Measurements from ENCODE around the gene WWTR1. TPM values are rescaled to one million over a fixed set of nuclear protein-coding genes. Genes with fewer than 3 reads are reported as not detected.

Gene WWTR1
- total RNA-seq, 1 experiment from 2014 or later = 24.4 TPM

DNA sequence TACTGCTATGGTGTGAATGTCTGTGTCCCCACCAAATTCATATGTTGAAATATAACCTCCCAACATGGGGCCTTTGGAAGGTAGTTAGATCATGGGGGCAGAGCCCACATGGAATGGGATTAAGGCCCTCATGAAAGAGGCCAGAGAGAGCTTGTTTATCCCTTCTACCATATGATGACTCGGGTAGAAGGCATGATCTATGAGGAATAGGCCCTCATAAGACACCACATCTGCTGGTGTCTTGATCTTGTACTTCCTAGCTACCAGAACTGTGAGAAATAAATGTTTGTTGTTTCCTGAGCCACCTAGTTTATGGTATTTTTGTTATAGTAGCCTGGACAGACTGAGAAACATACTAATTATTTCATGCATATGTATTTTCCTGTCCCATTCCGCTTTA is 51.9 kb downstream of the WWTR1 start:
- H3K4me2 ChIP-seq (ENCODE audit: insufficient read depth, insufficient read length, low read length) = no peak overlapping the region
- H2BK20ac ChIP-seq (ENCODE audit: low read depth, low read length, poor library complexity, severe bottlenecking) = no peak overlapping the region
- no peak overlapping the region for H3K4ac ChIP-seq (ENCODE audit: low read depth, low read length)
- H3K4me1 Mint-ChIP-seq = peaks cover 34 to 40% of the 10 kb centered on the region in 2 experiments
- no peaks in the 10 kb centered on the region for H3K79me1 ChIP-seq (ENCODE audit: insufficient read depth, low read depth, low read length, poor library complexity, severe bottlenecking)
- no peak overlapping the region for H2BK120ac ChIP-seq (ENCODE audit: low read depth, low read length, poor library complexity, severe bottlenecking)
- H4K8ac ChIP-seq (replicated peaks; ENCODE audit: insufficient read length, low read depth, low read length) = no peak overlapping the region
- no peak overlapping the region for H2BK15ac ChIP-seq (ENCODE audit: low read depth, low read length)
- H3K9me3 ChIP-seq (ENCODE audit: control insufficient read depth, low read depth, low read length) = no peaks in the 10 kb centered on the region
- TF ChIP-seq, protein P1, sequence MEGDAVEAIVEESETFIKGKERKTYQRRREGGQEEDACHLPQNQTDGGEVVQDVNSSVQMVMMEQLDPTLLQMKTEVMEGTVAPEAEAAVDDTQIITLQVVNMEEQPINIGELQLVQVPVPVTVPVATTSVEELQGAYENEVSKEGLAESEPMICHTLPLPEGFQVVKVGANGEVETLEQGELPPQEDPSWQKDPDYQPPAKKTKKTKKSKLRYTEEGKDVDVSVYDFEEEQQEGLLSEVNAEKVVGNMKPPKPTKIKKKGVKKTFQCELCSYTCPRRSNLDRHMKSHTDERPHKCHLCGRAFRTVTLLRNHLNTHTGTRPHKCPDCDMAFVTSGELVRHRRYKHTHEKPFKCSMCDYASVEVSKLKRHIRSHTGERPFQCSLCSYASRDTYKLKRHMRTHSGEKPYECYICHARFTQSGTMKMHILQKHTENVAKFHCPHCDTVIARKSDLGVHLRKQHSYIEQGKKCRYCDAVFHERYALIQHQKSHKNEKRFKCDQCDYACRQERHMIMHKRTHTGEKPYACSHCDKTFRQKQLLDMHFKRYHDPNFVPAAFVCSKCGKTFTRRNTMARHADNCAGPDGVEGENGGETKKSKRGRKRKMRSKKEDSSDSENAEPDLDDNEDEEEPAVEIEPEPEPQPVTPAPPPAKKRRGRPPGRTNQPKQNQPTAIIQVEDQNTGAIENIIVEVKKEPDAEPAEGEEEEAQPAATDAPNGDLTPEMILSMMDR (conservative IDR thresholded peaks at IDR 0.05) = no peak
- no CpG with 5 or more reads among the region's 2 CpGs for WGBS (ENCODE audit: extremely low coverage, insufficient read length, low lambda C conversion rate)
- H3K23ac ChIP-seq (ENCODE audit: insufficient read length, low read depth, low read length) = no peak overlapping the region
- no peaks in the 10 kb centered on the region for H3K27me3 Mint-ChIP-seq (ENCODE audit: low read depth)
- no peak overlapping the region for H2AK5ac ChIP-seq (ENCODE audit: insufficient read length, low read length)
- no peak overlapping the region for H3K18ac ChIP-seq (ENCODE audit: insufficient read length, low read depth, low read length)
- no peak overlapping the region for H2BK5ac ChIP-seq (ENCODE audit: insufficient read length, low read length)
- no peaks in the 10 kb centered on the region for H3K23me2 ChIP-seq (ENCODE audit: insufficient read length, low read depth, low read length, poor library complexity, severe bottlenecking)
- no peak overlapping the region for H3K56ac ChIP-seq (ENCODE audit: insufficient read length, low read depth, low read length)
- H4K5ac ChIP-seq (ENCODE audit: insufficient read length, low read depth, low read length) = no peak overlapping the region
- no peak overlapping the region for H2AFZ ChIP-seq (ENCODE audit: low read length)
- peaks cover 8% of the 10 kb centered on the region; the same call in 1 of the 2 replicates for H3K79me2 ChIP-seq (ENCODE audit: insufficient read depth, low read length)
- H3T11ph ChIP-seq (ENCODE audit: low read length) = no peak overlapping the region
- peaks cover 11% of the 10 kb centered on the region; the same call in 1 of the 2 replicates for H3K4me1 ChIP-seq (ENCODE audit: insufficient read depth, low read length)
- H4K20me1 ChIP-seq (ENCODE audit: control insufficient read depth, insufficient read depth, insufficient read length) = no peaks in the 10 kb centered on the region
- H3K4me3 Mint-ChIP-seq = no peak overlapping the region
- H3K9me3 Mint-ChIP-seq = no peaks in the 10 kb centered on the region
- no peak overlapping the region for H2BK12ac ChIP-seq (ENCODE audit: insufficient read length, low read depth, low read length)
- DNase-seq = no peak
- no peak overlapping the region for H3K9ac ChIP-seq (ENCODE audit: extremely low read depth, insufficient read length, low read length)
- no peak overlapping the region for H3K27ac ChIP-seq (ENCODE audit: insufficient read length, low read depth, low read length)
- no peaks in the 10 kb centered on the region for H3K36me3 Mint-ChIP-seq (ENCODE audit: insufficient read depth in 1 of 3, low read depth in 3 of 3)
- no peaks in the 10 kb centered on the region for H3K27me3 ChIP-seq (ENCODE audit: insufficient read depth, low read length)
- H4K91ac ChIP-seq (ENCODE audit: insufficient read length, low read depth, low read length) = no peak overlapping the region
- no peak overlapping the region for H3K14ac ChIP-seq (ENCODE audit: insufficient read depth, low read length)
- H3K27ac Mint-ChIP-seq = no peak overlapping the region
